ENCODE measurements around the gene CIC.

CIC gene

GRCh38 chr19:42284591-42285341 is 15.7 kb downstream of the CIC start:
- intact Hi-C loops (cut with DNase I; ENCODE audit: low total_unique reads) = no loop called here
- Histone ChIP-seq H3K27ac (peak overlapping the region; percentile 86 to 93), H3K36me3 (peaks cover 20 to 34% (median 31%) of the 10 kb centered on the region in 3 donors), H3K9me3 (no peaks in the 10 kb centered on the region), H3K4me3 (peak overlapping the region; percentile 70 to 75), H3K27me3 (no peaks in the 10 kb centered on the region), H3K4me1 (peaks cover 0 to 58% (median 52%) of the 10 kb centered on the region in 4 donors)
- DNase-seq = peak in 1 of 2 donors; percentile 74
- no peak for TF ChIP-seq CTCF (IDR thresholded peaks at IDR 0.05)

GRCh38 chr19:42285541-42285941 is 16.5 kb downstream of the CIC start:
- Histone ChIP-seq H3K4me3 (peak overlapping the region; percentile 70 to 75), H3K27ac (peak overlapping the region; percentile 86 to 93), H3K4me1 (peaks cover 0 to 55% (median 52%) of the 10 kb centered on the region in 4 donors), H3K36me3 (peaks cover 28 to 42% (median 39%) of the 10 kb centered on the region in 3 donors), H3K27me3 (no peaks in the 10 kb centered on the region), H3K9me3 (no peaks in the 10 kb centered on the region)
- TF ChIP-seq CTCF (IDR thresholded peaks at IDR 0.05) = no peak
- intact Hi-C loops (cut with DNase I; ENCODE audit: low total_unique reads) = no loop called here
- DNase-seq = peak in 1 of 2 donors; percentile 67

- TF ChIP-seq CTCF (IDR thresholded peaks at IDR 0.05) = no peak
- Histone ChIP-seq H3K4me3 (peak overlapping the region; percentile 8 to 75), H3K4me1 (peaks cover 0 to 51% (median 51%) of the 10 kb centered on the region in 4 donors), H3K27me3 (no peaks in the 10 kb centered on the region), H3K36me3 (peaks cover 31 to 46% (median 43%) of the 10 kb centered on the region in 3 donors), H3K27ac (peak overlapping the region; percentile 86 to 93), H3K9me3 (no peaks in the 10 kb centered on the region)
- no peak for DNase-seq
- intact Hi-C loops (cut with DNase I; ENCODE audit: low total_unique reads) = no loop called here
Measured at GRCh38 chr19:42285988-42286348, 16.9 kb downstream of the CIC start.

- DNase-seq = peak in 1 of 2 donors; percentile 86
- TF ChIP-seq CTCF (IDR thresholded peaks at IDR 0.05) = no peak
- peak overlapping the region; percentile 86 to 93 for H3K27ac ChIP-seq
- intact Hi-C loops (cut with DNase I; ENCODE audit: low total_unique reads) = no loop called here
- peaks cover 0 to 46% (median 46%) of the 10 kb centered on the region in 4 donors for H3K4me1 ChIP-seq
- H3K4me3 ChIP-seq = peak overlapping the region; percentile 8 to 75
- peaks cover 34 to 52% (median 49%) of the 10 kb centered on the region in 3 donors for H3K36me3 ChIP-seq
- H3K9me3 ChIP-seq = no peaks in the 10 kb centered on the region
- no peaks in the 10 kb centered on the region for H3K27me3 ChIP-seq
Measured at GRCh38 chr19:42286349-42287016, 17.4 kb downstream of the CIC start.

GRCh38 chr19:42287017-42287826 is 18.2 kb downstream of the CIC start:
- no peaks in the 10 kb centered on the region for H3K9me3 ChIP-seq
- DNase-seq = no peak
- no peak for TF ChIP-seq CTCF (IDR thresholded peaks at IDR 0.05)
- intact Hi-C loops (cut with DNase I; ENCODE audit: low total_unique reads) = no loop called here
- H3K4me3 ChIP-seq = no peak overlapping the region
- no peaks in the 10 kb centered on the region for H3K27me3 ChIP-seq
- H3K27ac ChIP-seq = peak overlapping the region; percentile 86 to 93
- peaks cover 0 to 38% (median 38%) of the 10 kb centered on the region in 4 donors for H3K4me1 ChIP-seq
- peaks cover 38 to 59% (median 55%) of the 10 kb centered on the region in 3 donors for H3K36me3 ChIP-seq

All from tibial artery (tissue), 4 donors.